T-helper 2 cell treated with Interferon-gamma antibody and Interleukin-4, amounts not matched to agents 5 μg/mL and 100 μg/mL, for 36 hours (primary cell): ENCODE data around the gene SH3RF3.

Experiments used
- DNase-seq: peaks from one replicate; pipeline ENCODE4 v3.0.0; 2021; ENCODE audit warnings: low spot score
- H3K27ac Mint-ChIP-seq: one replicate; pipeline ENCODE4 v1.8.0; 2021; ENCODE audit warnings: mild to moderate bottlenecking, mixed read lengths
- H3K27me3 Mint-ChIP-seq: one replicate; pipeline ENCODE4 v1.8.0; 2021; ENCODE audit warnings: low read depth, mixed read lengths
- H3K36me3 Mint-ChIP-seq: one replicate; pipeline ENCODE4 v1.8.0; 2021; ENCODE audit warnings: low read depth, mixed read lengths
- H3K4me1 Mint-ChIP-seq: one replicate; pipeline ENCODE4 v1.8.0; 2021; ENCODE audit warnings: low read depth, mixed read lengths
- H3K4me3 Mint-ChIP-seq: one replicate; pipeline ENCODE4 v1.8.0; 2022; ENCODE audit warnings: mild to moderate bottlenecking, moderate library complexity, mixed read lengths
- H3K9me3 Mint-ChIP-seq: one replicate; pipeline ENCODE4 v1.8.0; 2021; ENCODE audit warnings: mixed read lengths

Gene SH3RF3

GRCh38 chr2:109440499-109441156, 311.6 kb downstream of the SH3RF3 start:
- Mint-ChIP-seq H3K9me3 (peaks cover 43% of the 10 kb centered on the region), H3K36me3 (peaks cover 2% of the 10 kb centered on the region), H3K27me3 (peaks cover 7% of the 10 kb centered on the region), H3K4me3 (no peak overlapping the region), H3K27ac (no peak overlapping the region), H3K4me1 (no peaks in the 10 kb centered on the region)
- no peak for DNase-seq

- Mint-ChIP-seq H3K9me3 (peaks cover 43% of the 10 kb centered on the region), H3K27ac (no peak overlapping the region), H3K4me3 (no peak overlapping the region), H3K36me3 (peaks cover 2% of the 10 kb centered on the region), H3K27me3 (peaks cover 7% of the 10 kb centered on the region), H3K4me1 (no peaks in the 10 kb centered on the region)
- no peak for DNase-seq
These were observed 313.8 kb downstream of the SH3RF3 start for GRCh38 chr2:109442715-109443319.

GRCh38 chr2:109444916-109445315, 315.9 kb downstream of the SH3RF3 start:
- no peaks in the 10 kb centered on the region for H3K4me1 Mint-ChIP-seq
- no peak for DNase-seq
- H3K36me3 Mint-ChIP-seq, result peaks cover 2% of the 10 kb centered on the region
- peaks cover 39% of the 10 kb centered on the region for H3K9me3 Mint-ChIP-seq
- H3K27ac Mint-ChIP-seq, result no peak overlapping the region
- H3K27me3 Mint-ChIP-seq, result peaks cover 7% of the 10 kb centered on the region
- no peak overlapping the region for H3K4me3 Mint-ChIP-seq

GRCh38 chr2:109446278-109447131, 317.5 kb downstream of the SH3RF3 start:
- H3K27me3 Mint-ChIP-seq, result peaks cover 2% of the 10 kb centered on the region

GRCh38 chr2:109447251-109447661, 318.3 kb downstream of the SH3RF3 start:
- Mint-ChIP-seq H3K4me3 (no peak overlapping the region), H3K9me3 (peaks cover 24% of the 10 kb centered on the region), H3K27ac (no peak overlapping the region), H3K27me3 (peaks cover 2% of the 10 kb centered on the region), H3K4me1 (no peaks in the 10 kb centered on the region), H3K36me3 (peaks cover 2% of the 10 kb centered on the region)
- DNase-seq, result no peak

More at GRCh38 chr2:109446278-109447131, 317.5 kb downstream of the SH3RF3 start:
- Mint-ChIP-seq H3K36me3 (peaks cover 2% of the 10 kb centered on the region), H3K4me3 (no peak overlapping the region), H3K9me3 (peaks cover 28% of the 10 kb centered on the region), H3K27ac (no peak overlapping the region), H3K4me1 (no peaks in the 10 kb centered on the region)
- no peak for DNase-seq

- H3K4me1 Mint-ChIP-seq, result no peaks in the 10 kb centered on the region
- no peak for DNase-seq
- no peak overlapping the region for H3K27ac Mint-ChIP-seq
- H3K4me3 Mint-ChIP-seq, result no peak overlapping the region
- H3K27me3 Mint-ChIP-seq, result peaks cover 2% of the 10 kb centered on the region
- H3K36me3 Mint-ChIP-seq, result peaks cover 2% of the 10 kb centered on the region
- peaks cover 18% of the 10 kb centered on the region for H3K9me3 Mint-ChIP-seq
These were observed 318.8 kb downstream of the SH3RF3 start for GRCh38 chr2:109447776-109448175.

- Mint-ChIP-seq H3K4me3 (no peak overlapping the region), H3K36me3 (peaks cover 2% of the 10 kb centered on the region), H3K9me3 (peaks cover 16% of the 10 kb centered on the region), H3K27ac (no peak overlapping the region), H3K4me1 (no peaks in the 10 kb centered on the region), H3K27me3 (peaks cover 2% of the 10 kb centered on the region)
- DNase-seq, result no peak
These were observed 319.2 kb downstream of the SH3RF3 start for GRCh38 chr2:109448207-109448606.

- Mint-ChIP-seq H3K9me3 (peaks cover 10% of the 10 kb centered on the region), H3K4me1 (no peaks in the 10 kb centered on the region), H3K4me3 (no peak overlapping the region), H3K27me3 (peaks cover 2% of the 10 kb centered on the region), H3K27ac (no peak overlapping the region), H3K36me3 (peaks cover 2% of the 10 kb centered on the region)
- no peak for DNase-seq
These were observed 320.2 kb downstream of the SH3RF3 start for GRCh38 chr2:109448946-109449788.

- Mint-ChIP-seq H3K4me3 (no peak overlapping the region), H3K27ac (no peak overlapping the region)
- no peak for DNase-seq
These were observed 321.7 kb downstream of the SH3RF3 start for GRCh38 chr2:109450574-109451273.

GRCh38 chr2:109451671-109452070, 322.7 kb downstream of the SH3RF3 start:
- no peak for DNase-seq
- H3K27me3 Mint-ChIP-seq, result no peaks in the 10 kb centered on the region
- no peak overlapping the region for H3K4me3 Mint-ChIP-seq
- no peak overlapping the region for H3K27ac Mint-ChIP-seq
- no peaks in the 10 kb centered on the region for H3K9me3 Mint-ChIP-seq
- peaks cover 6% of the 10 kb centered on the region for H3K4me1 Mint-ChIP-seq
- no peaks in the 10 kb centered on the region for H3K36me3 Mint-ChIP-seq

More at GRCh38 chr2:109450574-109451273, 321.7 kb downstream of the SH3RF3 start:
- H3K36me3 Mint-ChIP-seq, result no peaks in the 10 kb centered on the region
- H3K27me3 Mint-ChIP-seq, result no peaks in the 10 kb centered on the region
- peaks cover 6% of the 10 kb centered on the region for H3K4me1 Mint-ChIP-seq
- H3K9me3 Mint-ChIP-seq, result no peaks in the 10 kb centered on the region

- no peaks in the 10 kb centered on the region for H3K9me3 Mint-ChIP-seq
- no peak for DNase-seq
- H3K4me3 Mint-ChIP-seq, result no peak overlapping the region
- H3K36me3 Mint-ChIP-seq, result no peaks in the 10 kb centered on the region
- H3K27ac Mint-ChIP-seq, result no peak overlapping the region
- H3K27me3 Mint-ChIP-seq, result no peaks in the 10 kb centered on the region
- H3K4me1 Mint-ChIP-seq, result peaks cover 6% of the 10 kb centered on the region
These were observed 323.6 kb downstream of the SH3RF3 start for GRCh38 chr2:109452318-109453305.

- H3K4me3 Mint-ChIP-seq, result no peak overlapping the region
- no peaks in the 10 kb centered on the region for H3K27me3 Mint-ChIP-seq
- peaks cover 6% of the 10 kb centered on the region for H3K4me1 Mint-ChIP-seq
- no peak overlapping the region for H3K27ac Mint-ChIP-seq
- H3K36me3 Mint-ChIP-seq, result no peaks in the 10 kb centered on the region
- no peaks in the 10 kb centered on the region for H3K9me3 Mint-ChIP-seq
- no peak for DNase-seq
These were observed 324.5 kb downstream of the SH3RF3 start for GRCh38 chr2:109453371-109453995.
